HG02840 (cell line): ENCODE results near the gene KAZN.

Source experiments
- ATAC-seq: cut with Tn5 transposase; IDR thresholded peaks from one replicate; pipeline ENCODE4 v1.9.1; 2021; ENCODE audit warnings: mild to moderate bottlenecking, moderate library complexity, moderate number of reproducible peaks; ENCODE audit not compliant: unreplicated experiment, low FRiP score

The KAZN gene

GRCh38 chr1:14583788-14584187, 14.7 kb upstream of the KAZN start:
- no peak for ATAC-seq

GRCh38 chr1:14585728-14586127, 12.8 kb upstream of the KAZN start:
- no peak for ATAC-seq

GRCh38 chr1:14590411-14591180, 7.9 kb upstream of the KAZN start:
- no peak for ATAC-seq

GRCh38 chr1:14591600-14591999, 6.9 kb upstream of the KAZN start:
- ATAC-seq: no peak

- no peak for ATAC-seq
Measured at GRCh38 chr1:14592004-14592631, 6.4 kb upstream of the KAZN start.

GRCh38 chr1:14593302-14593701, 5.2 kb upstream of the KAZN start:
- ATAC-seq: no peak

GRCh38 chr1:14594045-14594444, 4.4 kb upstream of the KAZN start:
- no peak for ATAC-seq

GRCh38 chr1:14596591-14596990, 1.9 kb upstream of the KAZN start:
- ATAC-seq: no peak

GRCh38 chr1:14597343-14598006, 1.0 kb upstream of the KAZN start:
- ATAC-seq: no peak

GRCh38 chr1:14598007-14598497, 433 bp upstream of the KAZN start:
- no peak for ATAC-seq

- ATAC-seq: no peak
Measured at GRCh38 chr1:14599183-14599791, 802 bp downstream of the KAZN start.

GRCh38 chr1:14599800-14600199, 1.3 kb downstream of the KAZN start:
- no peak for ATAC-seq

GRCh38 chr1:14600405-14601112, 2.1 kb downstream of the KAZN start:
- ATAC-seq: no peak

GRCh38 chr1:14602136-14602535, 3.7 kb downstream of the KAZN start:
- no peak for ATAC-seq

- ATAC-seq: no peak
Measured at GRCh38 chr1:14603645-14604044, 5.2 kb downstream of the KAZN start.

- ATAC-seq: no peak
Measured at GRCh38 chr1:14604414-14604813, 5.9 kb downstream of the KAZN start.

GRCh38 chr1:14605945-14606344, 7.5 kb downstream of the KAZN start:
- no peak for ATAC-seq

- ATAC-seq: no peak
Measured at GRCh38 chr1:14606632-14607031, 8.1 kb downstream of the KAZN start.

- no peak for ATAC-seq
Measured at GRCh38 chr1:14607295-14607694, 8.8 kb downstream of the KAZN start.

- ATAC-seq: no peak
Measured at GRCh38 chr1:14608308-14608707, 9.8 kb downstream of the KAZN start.
